Measurements from ENCODE around the gene CHN1.
A peak's percentile ranks its signal among the peaks of the same experiment; 100 is the strongest.

The CHN1 gene

GRCh38 chr2:174836995-174837390, 168.2 kb downstream of the CHN1 start:
- no peak for TF ChIP-seq CTCF (IDR thresholded peaks at IDR 0.05; ENCODE audit: control insufficient read depth, insufficient read depth, low read depth, low read length, missing control alignments)
- no peak for DNase-seq (ENCODE audit: low read depth)
- no peak overlapping the region for H3K4me3 ChIP-seq (ENCODE audit: control insufficient read depth, low read depth, low read length)

GRCh38 chr2:174836377-174836994, 168.7 kb downstream of the CHN1 start:
- H3K4me3 ChIP-seq (ENCODE audit: control insufficient read depth, low read depth, low read length): no peak overlapping the region
- TF ChIP-seq CTCF (IDR thresholded peaks at IDR 0.05; ENCODE audit: control insufficient read depth, insufficient read depth, low read depth, low read length, missing control alignments): no peak
- peak; percentile 79 for DNase-seq (ENCODE audit: low read depth)

GRCh38 chr2:174835797-174836255, 169.4 kb downstream of the CHN1 start:
- peak; percentile 80 for DNase-seq (ENCODE audit: low read depth)
- TF ChIP-seq CTCF (IDR thresholded peaks at IDR 0.05; ENCODE audit: control insufficient read depth, insufficient read depth, low read depth, low read length, missing control alignments): no peak
- H3K4me3 ChIP-seq (ENCODE audit: control insufficient read depth, low read depth, low read length): no peak overlapping the region

- DNase-seq (ENCODE audit: low read depth): no peak
- no peak overlapping the region for H3K4me3 ChIP-seq (ENCODE audit: control insufficient read depth, low read depth, low read length)
- no peak for TF ChIP-seq CTCF (IDR thresholded peaks at IDR 0.05; ENCODE audit: control insufficient read depth, insufficient read depth, low read depth, low read length, missing control alignments)
Observed at GRCh38 chr2:174833737-174834136, 171.4 kb downstream of the CHN1 start.

- no peak for TF ChIP-seq CTCF (IDR thresholded peaks at IDR 0.05; ENCODE audit: control insufficient read depth, insufficient read depth, low read depth, low read length, missing control alignments)
- no peak overlapping the region for H3K4me3 ChIP-seq (ENCODE audit: control insufficient read depth, low read depth, low read length)
- no peak for DNase-seq (ENCODE audit: low read depth)
Observed at GRCh38 chr2:174830561-174830960, 174.6 kb downstream of the CHN1 start.

GRCh38 chr2:174829550-174829949, 175.6 kb downstream of the CHN1 start:
- TF ChIP-seq CTCF (IDR thresholded peaks at IDR 0.05; ENCODE audit: control insufficient read depth, insufficient read depth, low read depth, low read length, missing control alignments): no peak
- no peak overlapping the region for H3K4me3 ChIP-seq (ENCODE audit: control insufficient read depth, low read depth, low read length)
- DNase-seq (ENCODE audit: low read depth): no peak

Data from AG09309 (cell line).